RWPE1 (cell line): ENCODE measurements around the gene GALNT18.

Experiments
- CTCF ChIA-PET: fragments of 350-600 bp; sonication (Branson Sonifier 250); formaldehyde crosslinking; extraction: SDS; loops from one replicate; lab custom pipeline; 2021; lab: Yijun Ruan, JAX
- POLR2A ChIA-PET: fragments of 400-600 bp; formaldehyde crosslinking; extraction: SDS; loops from one replicate; lab custom pipeline; 2020; ENCODE audit warnings: antibody characterized with exemption; ENCODE audit not compliant: low non-redundant PET; lab: Yijun Ruan, JAX
- DNase-seq: peaks from one replicate; pipeline ENCODE4 v3.0.0; 2012; ENCODE audit warnings: low spot score
- H3K27ac ChIP-seq: fragments of 450-650 bp; 2 replicates; pipeline ENCODE4 v1.5.1; 2017
- TF ChIP-seq, protein P1 (sequence below): fragments of 450-650 bp; conservative IDR thresholded peaks from 2 replicates; pipeline ENCODE4 v1.5.1; 2017; ENCODE audit warnings: low read depth, mild to moderate bottlenecking

Gene GALNT18

DNA sequence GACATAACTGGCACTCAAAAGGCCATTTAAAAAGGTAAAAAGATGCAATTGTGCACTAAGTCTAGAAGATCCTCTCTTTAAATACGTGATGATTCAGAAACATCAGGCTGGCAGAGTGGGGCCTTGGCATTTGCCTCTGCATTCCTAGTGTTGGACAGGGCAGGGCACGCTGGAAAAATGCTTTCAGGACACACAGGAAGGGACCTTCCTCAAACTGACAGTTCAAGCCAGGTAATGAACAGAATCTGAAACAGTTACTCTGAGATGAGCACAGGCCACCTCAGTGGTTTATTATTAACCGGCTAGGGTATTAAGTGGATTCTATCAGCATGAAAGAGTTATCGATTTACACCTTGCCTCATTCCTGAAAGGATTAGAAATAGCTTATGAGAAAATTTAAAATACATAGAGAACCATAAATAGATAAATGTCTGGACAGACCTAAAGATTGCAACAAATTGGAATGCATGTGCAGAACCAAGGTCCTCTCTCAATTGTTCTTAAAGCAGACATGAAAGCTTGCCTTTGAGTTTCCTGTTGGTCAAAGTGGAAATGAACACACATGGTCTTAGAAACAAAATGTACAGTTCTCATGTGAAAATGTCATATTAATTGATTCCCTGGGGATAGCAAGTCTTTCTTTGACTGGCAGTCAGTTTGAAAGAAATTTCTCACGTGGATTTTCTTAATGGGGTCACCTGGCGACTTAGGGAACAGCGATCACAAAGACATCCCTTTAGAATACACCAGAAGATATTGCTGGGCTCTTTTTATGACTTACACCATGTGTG, 247.3 kb downstream of the GALNT18 start:
- POLR2A ChIA-PET, result no interaction called here
- TF ChIP-seq, protein P1, sequence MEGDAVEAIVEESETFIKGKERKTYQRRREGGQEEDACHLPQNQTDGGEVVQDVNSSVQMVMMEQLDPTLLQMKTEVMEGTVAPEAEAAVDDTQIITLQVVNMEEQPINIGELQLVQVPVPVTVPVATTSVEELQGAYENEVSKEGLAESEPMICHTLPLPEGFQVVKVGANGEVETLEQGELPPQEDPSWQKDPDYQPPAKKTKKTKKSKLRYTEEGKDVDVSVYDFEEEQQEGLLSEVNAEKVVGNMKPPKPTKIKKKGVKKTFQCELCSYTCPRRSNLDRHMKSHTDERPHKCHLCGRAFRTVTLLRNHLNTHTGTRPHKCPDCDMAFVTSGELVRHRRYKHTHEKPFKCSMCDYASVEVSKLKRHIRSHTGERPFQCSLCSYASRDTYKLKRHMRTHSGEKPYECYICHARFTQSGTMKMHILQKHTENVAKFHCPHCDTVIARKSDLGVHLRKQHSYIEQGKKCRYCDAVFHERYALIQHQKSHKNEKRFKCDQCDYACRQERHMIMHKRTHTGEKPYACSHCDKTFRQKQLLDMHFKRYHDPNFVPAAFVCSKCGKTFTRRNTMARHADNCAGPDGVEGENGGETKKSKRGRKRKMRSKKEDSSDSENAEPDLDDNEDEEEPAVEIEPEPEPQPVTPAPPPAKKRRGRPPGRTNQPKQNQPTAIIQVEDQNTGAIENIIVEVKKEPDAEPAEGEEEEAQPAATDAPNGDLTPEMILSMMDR, result no peak
- peak overlapping the region; percentile 53; the same call in 1 of the 2 replicates for H3K27ac ChIP-seq
- no peak for DNase-seq
- CTCF ChIA-PET, result no interaction called here

DNA sequence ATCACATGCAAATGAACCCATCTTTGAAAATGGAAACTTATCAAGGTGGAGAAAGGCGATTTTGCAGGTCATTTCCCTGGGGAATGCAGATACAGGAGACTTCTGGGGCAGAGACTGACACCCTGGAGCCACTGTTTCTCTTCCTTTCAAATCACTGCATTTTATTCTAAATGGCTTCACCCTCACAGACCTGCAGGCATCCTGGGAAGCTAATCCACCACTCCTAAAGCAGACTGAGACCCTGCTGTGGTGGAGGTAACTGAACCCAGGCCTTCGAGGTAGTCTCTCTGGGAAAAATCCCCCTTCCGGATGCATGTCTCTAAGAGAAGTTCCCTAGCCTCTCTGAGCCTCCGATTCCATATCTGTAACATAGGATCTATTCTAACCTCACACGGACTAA, 247.9 kb downstream of the GALNT18 start:
- CTCF ChIA-PET, result interaction anchor here (0.8 kb wide), 1 partner anchor 9 kb away, joined by 3 read pairs; no protein-coding TSS in a partner anchor
- peak overlapping the region; percentile 53; the same call in 1 of the 2 replicates for H3K27ac ChIP-seq
- TF ChIP-seq, protein P1, result no peak
- DNase-seq, result no peak
- POLR2A ChIA-PET, result no interaction called here

DNA sequence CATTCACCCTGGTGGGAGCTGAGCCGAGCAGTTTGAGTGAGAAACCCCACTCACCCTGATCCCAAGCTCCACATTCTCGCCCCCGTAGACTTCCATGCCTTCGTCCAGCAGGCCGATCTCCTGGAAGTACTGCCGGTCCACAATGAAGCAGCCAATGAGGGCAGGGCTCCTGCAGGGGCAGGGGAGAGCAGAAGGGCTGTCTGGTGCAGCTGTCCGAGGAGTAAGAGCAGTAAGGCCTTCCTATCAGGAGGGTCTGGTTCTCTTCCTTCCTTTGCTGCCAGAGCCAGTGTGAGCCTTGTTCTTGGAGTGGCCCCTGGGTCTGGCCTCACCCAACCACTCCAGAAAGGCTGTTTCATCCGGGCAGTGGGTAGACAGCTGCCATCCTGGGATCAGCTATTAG, 249.3 kb downstream of the GALNT18 start:
- TF ChIP-seq, protein P1, result no peak
- no peak for DNase-seq
- H3K27ac ChIP-seq, result no peak overlapping the region
- CTCF ChIA-PET, result no interaction called here
- POLR2A ChIA-PET, result no interaction called here

- ChIA-PET CTCF (no interaction called here), POLR2A (no interaction called here)
- no peak overlapping the region for H3K27ac ChIP-seq
- TF ChIP-seq, protein P1, result no peak
- no peak for DNase-seq
These were observed 250.9 kb downstream of the GALNT18 start for GRCh38 chr11:11370962-11371303.

GRCh38 chr11:11370255-11370961, 251.4 kb downstream of the GALNT18 start:
- H3K27ac ChIP-seq, result no peak overlapping the region
- CTCF ChIA-PET, result no interaction called here
- DNase-seq, result no peak
- TF ChIP-seq, protein P1, result no peak
- POLR2A ChIA-PET, result no interaction called here

DNA sequence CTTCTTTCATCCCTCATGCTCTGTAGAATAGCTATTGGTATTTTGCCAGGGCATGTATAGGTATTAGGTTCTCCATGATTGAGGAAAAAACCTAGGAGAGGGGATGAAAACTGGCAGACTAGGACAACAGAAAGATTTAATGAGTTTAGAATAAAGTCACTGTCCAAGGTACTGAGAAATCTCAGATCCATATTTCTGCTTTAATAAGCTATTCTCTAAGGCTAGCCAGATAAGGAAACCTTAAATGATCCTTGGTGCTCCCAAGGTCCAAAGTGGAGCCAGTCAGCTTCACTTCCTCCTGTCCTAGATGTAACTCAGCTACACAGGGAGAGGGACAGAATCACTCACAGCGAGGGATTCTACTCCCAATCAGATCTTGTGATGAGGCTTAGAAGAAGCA, 255.0 kb downstream of the GALNT18 start:
- DNase-seq, result no peak
- ChIA-PET POLR2A (no interaction called here), CTCF (interaction anchor here (0.5 kb wide), 2 partner anchors 20 to 189 kb away, joined by 3 read pairs; no protein-coding TSS in a partner anchor)
- TF ChIP-seq, protein P1, result no peak
- H3K27ac ChIP-seq, result no peak overlapping the region
